Cardiac fibroblast (primary cell): ENCODE measurements around the gene STX8.

Experiments used
- DNase-seq, 2 donors: peaks; one replicate each; pipeline versions ENCODE4 v3.0.0 to v3.0.0-alpha.2; 2010; ENCODE audit warnings: low read depth in 2 of 2
- H3K4me3 ChIP-seq, 2 donors: replicated peaks in 1 of 2; 1 replicate in 1 of 2; 2 replicates in 1 of 2; pipeline ENCODE4 v1.5.1; 2011; ENCODE audit warnings: low read depth in 2 of 2, low read length in 2 of 2, mild to moderate bottlenecking in 2 of 2, moderate library complexity in 1 of 2
- TF ChIP-seq, protein P1 (sequence below): IDR thresholded peaks from one replicate; pipeline ENCODE4 v1.5.1; 2011; ENCODE audit warnings: low read depth, mild to moderate bottlenecking, low read length, inconsistent platforms

The STX8 gene

DNA sequence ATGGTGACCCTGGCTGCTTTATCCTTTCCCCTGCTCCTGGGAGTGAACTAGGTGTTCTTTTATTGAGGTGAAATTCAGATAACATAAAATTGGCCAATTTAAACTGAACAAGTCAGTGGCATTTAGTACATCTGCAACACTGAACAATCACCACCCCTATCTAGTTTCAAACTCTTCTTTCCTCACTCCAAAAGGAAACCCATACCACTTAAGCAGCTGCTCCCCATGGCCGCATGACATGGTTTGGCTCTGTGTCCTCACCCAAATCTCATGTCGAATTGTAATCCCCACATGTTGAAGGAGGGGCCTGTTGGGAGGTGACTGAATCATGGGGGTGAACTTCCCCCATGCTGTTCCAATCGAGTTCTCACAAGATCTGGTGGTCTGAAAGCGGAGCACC lies 154.1 kb downstream of the STX8 start:
- no peak for DNase-seq
- TF ChIP-seq, protein P1, sequence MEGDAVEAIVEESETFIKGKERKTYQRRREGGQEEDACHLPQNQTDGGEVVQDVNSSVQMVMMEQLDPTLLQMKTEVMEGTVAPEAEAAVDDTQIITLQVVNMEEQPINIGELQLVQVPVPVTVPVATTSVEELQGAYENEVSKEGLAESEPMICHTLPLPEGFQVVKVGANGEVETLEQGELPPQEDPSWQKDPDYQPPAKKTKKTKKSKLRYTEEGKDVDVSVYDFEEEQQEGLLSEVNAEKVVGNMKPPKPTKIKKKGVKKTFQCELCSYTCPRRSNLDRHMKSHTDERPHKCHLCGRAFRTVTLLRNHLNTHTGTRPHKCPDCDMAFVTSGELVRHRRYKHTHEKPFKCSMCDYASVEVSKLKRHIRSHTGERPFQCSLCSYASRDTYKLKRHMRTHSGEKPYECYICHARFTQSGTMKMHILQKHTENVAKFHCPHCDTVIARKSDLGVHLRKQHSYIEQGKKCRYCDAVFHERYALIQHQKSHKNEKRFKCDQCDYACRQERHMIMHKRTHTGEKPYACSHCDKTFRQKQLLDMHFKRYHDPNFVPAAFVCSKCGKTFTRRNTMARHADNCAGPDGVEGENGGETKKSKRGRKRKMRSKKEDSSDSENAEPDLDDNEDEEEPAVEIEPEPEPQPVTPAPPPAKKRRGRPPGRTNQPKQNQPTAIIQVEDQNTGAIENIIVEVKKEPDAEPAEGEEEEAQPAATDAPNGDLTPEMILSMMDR: no peak
- H3K4me3 ChIP-seq: no peak overlapping the region

GRCh38 chr17:9419932-9420453 lies 155.6 kb downstream of the STX8 start:
- no peak for DNase-seq
- TF ChIP-seq, protein P1: no peak

GRCh38 chr17:9414471-9414870 lies 161.1 kb downstream of the STX8 start:
- TF ChIP-seq, protein P1: no peak
- DNase-seq: no peak
- no peak overlapping the region for H3K4me3 ChIP-seq

More at GRCh38 chr17:9419932-9420453, 155.6 kb downstream of the STX8 start:
- no peak overlapping the region for H3K4me3 ChIP-seq

GRCh38 chr17:9410737-9411136 lies 164.9 kb downstream of the STX8 start:
- no peak overlapping the region for H3K4me3 ChIP-seq
- no peak for DNase-seq
- TF ChIP-seq, protein P1: no peak

DNA sequence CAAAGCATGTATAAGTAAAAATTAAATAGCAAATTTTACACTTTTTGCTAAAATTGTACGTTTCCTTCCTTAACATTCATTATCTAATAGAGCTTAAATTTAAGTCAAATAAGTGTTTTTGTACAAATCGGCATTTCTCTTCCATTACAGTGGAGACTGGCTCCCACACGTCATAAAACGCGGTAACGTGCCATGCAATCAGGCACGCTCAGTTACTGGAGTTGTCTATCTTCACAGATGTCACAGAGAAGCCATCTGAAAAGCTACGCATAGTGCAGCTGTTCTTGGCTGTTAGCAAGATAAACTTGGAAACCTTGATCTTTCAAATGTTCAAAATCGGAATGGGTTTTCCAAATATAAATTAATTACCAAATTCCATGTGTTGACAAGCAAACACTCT lies 165.3 kb downstream of the STX8 start:
- no peak overlapping the region for H3K4me3 ChIP-seq
- no peak for DNase-seq
- TF ChIP-seq, protein P1: no peak

DNA sequence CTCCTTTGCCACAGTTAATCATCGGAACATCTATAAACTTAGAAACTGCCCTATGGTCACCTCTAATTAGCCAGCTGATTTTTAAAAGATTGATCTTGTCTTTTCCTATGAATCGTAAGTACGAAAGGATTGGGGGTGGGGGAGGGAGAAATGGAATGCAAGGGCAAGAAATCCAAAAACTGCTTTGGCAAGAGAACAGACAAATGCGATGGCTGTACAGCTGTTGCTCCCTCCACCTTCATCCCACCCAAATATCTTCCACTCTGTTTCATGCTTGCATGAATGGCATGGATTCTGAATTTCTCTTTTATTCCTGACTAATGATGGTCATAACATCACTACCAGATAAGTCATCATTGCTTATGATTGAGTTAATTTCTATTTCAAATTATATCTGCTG lies 165.7 kb downstream of the STX8 start:
- TF ChIP-seq, protein P1: no peak
- H3K4me3 ChIP-seq: no peak overlapping the region
- no peak for DNase-seq
